ENCODE data around the gene RASGRP3. TPM values are rescaled to one million over a fixed set of nuclear protein-coding genes. Genes with fewer than 3 reads are reported as not detected.

Gene RASGRP3
- total RNA-seq, 1 experiment from 2014 or later: 0.34 TPM

GRCh38 chr2:33521791-33522281 lies 45.4 kb downstream of the RASGRP3 start:
- ChIA-PET CTCF (no interaction called here), POLR2A (ENCODE audit: low non-redundant PET) (no interaction called here)
- no TSS peak for BruUV-seq (replicated peaks)
- Histone ChIP-seq H3K4me3 (ENCODE audit: low read depth, low read length, poor library complexity, severe bottlenecking) (no peak overlapping the region), H3K4me1 (ENCODE audit: insufficient read depth, low read length, poor library complexity, severe bottlenecking) (no peaks in the 10 kb centered on the region), H3K9me3 (ENCODE audit: low read depth, low read length, poor library complexity, severe bottlenecking) (no peaks in the 10 kb centered on the region), H3K27ac (ENCODE audit: low read depth, low read length, poor library complexity, severe bottlenecking) (no peak overlapping the region), H3K36me3 (ENCODE audit: insufficient read depth, low read length, poor library complexity, severe bottlenecking) (no peaks in the 10 kb centered on the region), H3K27me3 (replicated peaks; ENCODE audit: insufficient read depth, low read depth, low read length, poor library complexity) (no peaks in the 10 kb centered on the region)
- no peak for TF ChIP-seq EZH2 (IDR thresholded peaks at IDR 0.05; ENCODE audit: borderline replicate concordance, low read depth, low read length, poor library complexity, severe bottlenecking)
- TF ChIP-seq, protein P1, sequence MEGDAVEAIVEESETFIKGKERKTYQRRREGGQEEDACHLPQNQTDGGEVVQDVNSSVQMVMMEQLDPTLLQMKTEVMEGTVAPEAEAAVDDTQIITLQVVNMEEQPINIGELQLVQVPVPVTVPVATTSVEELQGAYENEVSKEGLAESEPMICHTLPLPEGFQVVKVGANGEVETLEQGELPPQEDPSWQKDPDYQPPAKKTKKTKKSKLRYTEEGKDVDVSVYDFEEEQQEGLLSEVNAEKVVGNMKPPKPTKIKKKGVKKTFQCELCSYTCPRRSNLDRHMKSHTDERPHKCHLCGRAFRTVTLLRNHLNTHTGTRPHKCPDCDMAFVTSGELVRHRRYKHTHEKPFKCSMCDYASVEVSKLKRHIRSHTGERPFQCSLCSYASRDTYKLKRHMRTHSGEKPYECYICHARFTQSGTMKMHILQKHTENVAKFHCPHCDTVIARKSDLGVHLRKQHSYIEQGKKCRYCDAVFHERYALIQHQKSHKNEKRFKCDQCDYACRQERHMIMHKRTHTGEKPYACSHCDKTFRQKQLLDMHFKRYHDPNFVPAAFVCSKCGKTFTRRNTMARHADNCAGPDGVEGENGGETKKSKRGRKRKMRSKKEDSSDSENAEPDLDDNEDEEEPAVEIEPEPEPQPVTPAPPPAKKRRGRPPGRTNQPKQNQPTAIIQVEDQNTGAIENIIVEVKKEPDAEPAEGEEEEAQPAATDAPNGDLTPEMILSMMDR (conservative IDR thresholded peaks at IDR 0.05; ENCODE audit: low read depth, low read length): no peak
- intact Hi-C loops (cut with micrococcal nuclease; ENCODE audit: unreplicated experiment): no loop called here
- DNase-seq (ENCODE audit: low spot score): no peak

DNA sequence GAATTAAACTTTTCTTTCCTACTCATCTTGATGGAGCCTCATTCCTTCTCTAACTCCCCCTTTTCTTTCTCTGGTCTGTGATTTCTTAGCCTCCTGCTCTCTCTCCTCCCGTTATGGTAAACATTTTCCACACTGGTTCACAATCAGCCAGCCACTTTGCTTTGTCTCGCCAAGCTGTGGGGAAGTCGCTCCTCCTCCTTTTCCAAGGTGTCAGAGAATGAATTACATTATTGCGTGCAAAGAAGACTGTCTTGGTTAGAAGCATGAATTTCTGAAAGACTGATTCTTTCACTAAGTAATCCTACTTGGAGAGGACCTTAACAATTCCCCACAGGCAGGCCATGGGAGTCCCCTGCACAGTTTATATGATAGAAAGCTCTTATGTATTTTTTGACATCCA lies 46.1 kb downstream of the RASGRP3 start:
- POLR2A ChIA-PET (ENCODE audit: low non-redundant PET): no interaction called here

GRCh38 chr2:33525666-33526065 lies 49.2 kb downstream of the RASGRP3 start:
- H3K4me3 ChIP-seq (ENCODE audit: low read depth, low read length, poor library complexity, severe bottlenecking): no peak overlapping the region
- BruUV-seq (replicated peaks): no TSS peak
- intact Hi-C loops (cut with micrococcal nuclease; ENCODE audit: unreplicated experiment): no loop called here
- no peaks in the 10 kb centered on the region for H3K27me3 ChIP-seq (replicated peaks; ENCODE audit: insufficient read depth, low read depth, low read length, poor library complexity)
- ChIA-PET POLR2A (ENCODE audit: low non-redundant PET) (no interaction called here), CTCF (no interaction called here)
- no peaks in the 10 kb centered on the region for H3K9me3 ChIP-seq (ENCODE audit: low read depth, low read length, poor library complexity, severe bottlenecking)
- TF ChIP-seq EZH2 (IDR thresholded peaks at IDR 0.05; ENCODE audit: borderline replicate concordance, low read depth, low read length, poor library complexity, severe bottlenecking): no peak
- TF ChIP-seq, protein P1 (conservative IDR thresholded peaks at IDR 0.05; ENCODE audit: low read depth, low read length): no peak
- no peak overlapping the region for H3K27ac ChIP-seq (ENCODE audit: low read depth, low read length, poor library complexity, severe bottlenecking)
- H3K4me1 ChIP-seq (ENCODE audit: insufficient read depth, low read length, poor library complexity, severe bottlenecking): no peaks in the 10 kb centered on the region
- no peak for DNase-seq (ENCODE audit: low spot score)
- no peaks in the 10 kb centered on the region for H3K36me3 ChIP-seq (ENCODE audit: insufficient read depth, low read length, poor library complexity, severe bottlenecking)

More for the DNA sequence above, 46.1 kb downstream of the RASGRP3 start:
- CTCF ChIA-PET: no interaction called here
- Histone ChIP-seq H3K27me3 (replicated peaks; ENCODE audit: insufficient read depth, low read depth, low read length, poor library complexity) (no peaks in the 10 kb centered on the region), H3K4me3 (ENCODE audit: low read depth, low read length, poor library complexity, severe bottlenecking) (no peak overlapping the region), H3K4me1 (ENCODE audit: insufficient read depth, low read length, poor library complexity, severe bottlenecking) (no peaks in the 10 kb centered on the region), H3K27ac (ENCODE audit: low read depth, low read length, poor library complexity, severe bottlenecking) (no peak overlapping the region), H3K9me3 (ENCODE audit: low read depth, low read length, poor library complexity, severe bottlenecking) (no peaks in the 10 kb centered on the region), H3K36me3 (ENCODE audit: insufficient read depth, low read length, poor library complexity, severe bottlenecking) (no peaks in the 10 kb centered on the region)
- no peak for DNase-seq (ENCODE audit: low spot score)
- BruUV-seq (replicated peaks): no TSS peak
- intact Hi-C loops (cut with micrococcal nuclease; ENCODE audit: unreplicated experiment): no loop called here
- no peak for TF ChIP-seq EZH2 (IDR thresholded peaks at IDR 0.05; ENCODE audit: borderline replicate concordance, low read depth, low read length, poor library complexity, severe bottlenecking)
- TF ChIP-seq, protein P1 (conservative IDR thresholded peaks at IDR 0.05; ENCODE audit: low read depth, low read length): no peak
